HEK293 (cell line): ENCODE data around the gene RABEPK.

ENCODE experiments used
- KLF1 ChIP-seq: fragments of 450-650 bp; formaldehyde crosslinking; IDR thresholded peaks from 2 replicates; pipeline ENCODE4 v1.5.1; 2016; ENCODE audit warnings: missing biosample characterization, missing genetic modification characterization
- KLF10 ChIP-seq: fragments of 450-650 bp; IDR thresholded peaks from 2 replicates; pipeline ENCODE4 v1.5.1; 2018; ENCODE audit warnings: missing biosample characterization, mild to moderate bottlenecking, missing genetic modification characterization
- PATZ1 ChIP-seq: fragments of 450-650 bp; formaldehyde crosslinking; IDR thresholded peaks from 2 replicates; pipeline ENCODE4 v1.5.1; 2016; ENCODE audit warnings: missing biosample characterization, missing genetic modification characterization
- PBX3 ChIP-seq: sonication (generic); formaldehyde crosslinking; IDR thresholded peaks from 2 replicates; pipeline ENCODE4 v1.8.1; 2022; ENCODE audit warnings: mild to moderate bottlenecking, moderate library complexity, missing genetic modification reagents
- SCRT1 ChIP-seq: fragments of 450-650 bp; formaldehyde crosslinking; IDR thresholded peaks from 2 replicates; pipeline ENCODE4 v1.5.1; 2016; ENCODE audit warnings: missing biosample characterization, missing genetic modification characterization, borderline replicate concordance
- SETDB1 ChIP-seq: IDR thresholded peaks from one replicate; pipeline ENCODE4 v1.6.1; 2017; ENCODE audit warnings: mild to moderate bottlenecking, low read length, moderate library complexity, mixed read lengths; ENCODE audit not compliant: insufficient read length
- SP2 ChIP-seq: fragments of 450-650 bp; formaldehyde crosslinking; IDR thresholded peaks from 2 replicates; pipeline ENCODE4 v1.5.1; 2016; ENCODE audit warnings: missing biosample characterization, missing genetic modification characterization
- YY2 ChIP-seq: fragments of 450-650 bp; formaldehyde crosslinking; IDR thresholded peaks from 2 replicates; pipeline ENCODE4 v1.5.1; 2016; ENCODE audit warnings: missing biosample characterization, missing genetic modification characterization
- ZBTB1 ChIP-seq: fragments of 450-650 bp; formaldehyde crosslinking; IDR thresholded peaks from 2 replicates; pipeline ENCODE4 v1.5.1; 2016; ENCODE audit warnings: missing biosample characterization, missing genetic modification characterization
- ZBTB10 ChIP-seq: fragments of 450-650 bp; formaldehyde crosslinking; IDR thresholded peaks from 2 replicates; pipeline ENCODE4 v1.5.1; 2016; ENCODE audit warnings: missing biosample characterization, missing genetic modification characterization
- ZBTB48 ChIP-seq: fragments of 450-650 bp; formaldehyde crosslinking; IDR thresholded peaks from 2 replicates; pipeline ENCODE4 v1.5.1; 2016; ENCODE audit warnings: missing biosample characterization, missing genetic modification characterization
- ZNF132 ChIP-seq: fragments of 450-650 bp; formaldehyde crosslinking; IDR thresholded peaks from 2 replicates; pipeline ENCODE4 v1.5.1; 2017; ENCODE audit warnings: missing biosample characterization, missing genetic modification characterization, borderline replicate concordance
- ZNF146 ChIP-seq: fragments of 450-650 bp; formaldehyde crosslinking; IDR thresholded peaks from 2 replicates; pipeline ENCODE4 v1.5.1; 2016; ENCODE audit warnings: missing biosample characterization, missing genetic modification characterization
- ZNF148 ChIP-seq: fragments of 450-650 bp; formaldehyde crosslinking; IDR thresholded peaks from 2 replicates; pipeline ENCODE4 v1.5.0; 2017; ENCODE audit warnings: missing biosample characterization, missing genetic modification characterization, borderline replicate concordance
- ZNF175 ChIP-seq: fragments of 450-650 bp; formaldehyde crosslinking; IDR thresholded peaks from 2 replicates; pipeline ENCODE4 v1.5.1; 2016; ENCODE audit warnings: missing biosample characterization, missing genetic modification characterization
- ZNF266 ChIP-seq: fragments of 450-650 bp; formaldehyde crosslinking; IDR thresholded peaks from 2 replicates; pipeline ENCODE4 v1.5.1; 2016; ENCODE audit warnings: missing biosample characterization, missing genetic modification characterization, low read depth
- ZNF274 ChIP-seq, 2 experiments: fragments of 200-500 bp in 1 of 2; fragments of 450-650 bp in 1 of 2; sonication (Bioruptor generic) in 1 of 2; formaldehyde crosslinking in 1 of 2; IDR thresholded peaks; 2 replicates each; pipeline versions ENCODE4 v1.5.1 to v1.6.1; 2014 to 2016; ENCODE audit warnings: borderline replicate concordance in 1 of 2, inconsistent platforms in 1 of 2, low read length in 1 of 2, missing biosample characterization in 1 of 2, missing genetic modification characterization in 1 of 2
- ZNF302 ChIP-seq: fragments of 450-650 bp; formaldehyde crosslinking; IDR thresholded peaks from 2 replicates; pipeline ENCODE4 v1.5.1; 2016; ENCODE audit warnings: missing biosample characterization, missing genetic modification characterization, low read depth
- ZNF335 ChIP-seq: fragments of 450-650 bp; formaldehyde crosslinking; conservative IDR thresholded peaks from 2 replicates; pipeline ENCODE4 v1.5.1; 2016; ENCODE audit warnings: missing biosample characterization, missing genetic modification characterization
- ZNF394 ChIP-seq: fragments of 450-650 bp; formaldehyde crosslinking; IDR thresholded peaks from 2 replicates; pipeline ENCODE4 v1.5.1; 2016; ENCODE audit warnings: missing biosample characterization, missing genetic modification characterization, mild to moderate bottlenecking, moderate library complexity, borderline replicate concordance
- ZNF514 ChIP-seq: fragments of 450-650 bp; formaldehyde crosslinking; IDR thresholded peaks from 2 replicates; pipeline ENCODE4 v1.5.1; 2016; ENCODE audit warnings: missing biosample characterization, missing genetic modification characterization
- ZNF544 ChIP-seq: fragments of 450-650 bp; formaldehyde crosslinking; IDR thresholded peaks from 2 replicates; pipeline ENCODE4 v1.5.0; 2017; ENCODE audit warnings: missing biosample characterization, missing genetic modification characterization
- ZNF561 ChIP-seq: fragments of 450-650 bp; IDR thresholded peaks from 2 replicates; pipeline ENCODE4 v1.5.1; 2018; ENCODE audit warnings: missing biosample characterization, missing genetic modification characterization, borderline replicate concordance
- ZNF626 ChIP-seq: fragments of 450-650 bp; sonication (Bioruptor Pico); formaldehyde crosslinking; IDR thresholded peaks from 2 replicates; pipeline ENCODE4 v1.5.1; 2018; ENCODE audit warnings: missing biosample characterization, missing genetic modification characterization, inconsistent platforms
- ZNF692 ChIP-seq: fragments of 450-650 bp; formaldehyde crosslinking; IDR thresholded peaks from 2 replicates; pipeline ENCODE4 v1.5.1; 2016; ENCODE audit warnings: missing biosample characterization, missing genetic modification characterization

Gene RABEPK

GRCh38 chr9:125241000-125241862, 40.9 kb downstream of the RABEPK start, which contains the start of gene HSPA5 (continued):
- TF ChIP-seq ZBTB10 (tag by site-specific recombination) = peak; percentile 58; the same call in 1 of the 2 replicates
- TF ChIP-seq ZNF175 (tag by site-specific recombination) = no peak
- peak; percentile 52; the same call in 1 of the 2 replicates for TF ChIP-seq ZBTB48 (tag by site-specific recombination)
- peak; percentile 42 for TF ChIP-seq PBX3 (CRISPR knock-in tag)
- TF ChIP-seq SP2 (tag by site-specific recombination) = peak; percentile 98
- TF ChIP-seq ZNF302 (tag by site-specific recombination) = no peak
- TF ChIP-seq SETDB1 = no peak
- no peak for TF ChIP-seq ZNF266 (tag by site-specific recombination)
- no peak for TF ChIP-seq ZNF626 (tag by site-specific recombination)
- TF ChIP-seq KLF1 = no peak
- no peak for TF ChIP-seq ZNF514
- no peak for TF ChIP-seq ZNF274 (IDR thresholded peaks at IDR 0.05; ENCODE audit: low read length)
- no peak for TF ChIP-seq ZNF274 (tag by site-specific recombination; IDR thresholded peaks at IDR 0.05; ENCODE audit: borderline replicate concordance)
- TF ChIP-seq PATZ1 = peak; percentile 95
- TF ChIP-seq ZNF692 (tag by site-specific recombination) = 0 out of 2 replicates have a peak, but pooled peaks have one; percentile 21
- TF ChIP-seq ZBTB1 (tag by site-specific recombination) = no peak
- peak; percentile 34; the same call in 1 of the 2 replicates for TF ChIP-seq ZNF561 (tag by site-specific recombination)
- TF ChIP-seq SCRT1 (tag by site-specific recombination) = no peak
- peak; percentile 29; the same call in 1 of the 2 replicates for TF ChIP-seq ZNF394 (tag by site-specific recombination)
- TF ChIP-seq ZNF146 (tag by site-specific recombination) = 0 out of 2 replicates have a peak, but pooled peaks have one; percentile 6
- TF ChIP-seq ZNF544 (tag by site-specific recombination) = no peak
- no peak; the same call in 1 of the 2 replicates for TF ChIP-seq KLF10 (tag by site-specific recombination)
- TF ChIP-seq ZNF148 (tag by site-specific recombination) = no peak
- no peak for TF ChIP-seq YY2
- TF ChIP-seq ZNF132 (tag by site-specific recombination) = no peak
- peak; percentile 61; the same call in 1 of the 2 replicates for TF ChIP-seq ZNF335 (tag by site-specific recombination)
